GM12864 (cell line): Measurements from ENCODE around the gene MGMT.

Experiments
- DNase-seq: peaks from one replicate; pipeline ENCODE4 v3.0.0-alpha.2; 2011; ENCODE audit warnings: low read depth
- H3K4me3 ChIP-seq: 2 replicates; pipeline ENCODE4 v1.5.1; 2011; ENCODE audit warnings: mild to moderate bottlenecking, low read depth, low read length, control low read depth
- CTCF ChIP-seq: IDR thresholded peaks from 2 replicates; pipeline ENCODE4 v1.5.1; 2011; ENCODE audit warnings: low read depth, mild to moderate bottlenecking, moderate library complexity, low read length, control low read depth, inconsistent platforms; ENCODE audit errors: missing control alignments

The MGMT gene

DNA sequence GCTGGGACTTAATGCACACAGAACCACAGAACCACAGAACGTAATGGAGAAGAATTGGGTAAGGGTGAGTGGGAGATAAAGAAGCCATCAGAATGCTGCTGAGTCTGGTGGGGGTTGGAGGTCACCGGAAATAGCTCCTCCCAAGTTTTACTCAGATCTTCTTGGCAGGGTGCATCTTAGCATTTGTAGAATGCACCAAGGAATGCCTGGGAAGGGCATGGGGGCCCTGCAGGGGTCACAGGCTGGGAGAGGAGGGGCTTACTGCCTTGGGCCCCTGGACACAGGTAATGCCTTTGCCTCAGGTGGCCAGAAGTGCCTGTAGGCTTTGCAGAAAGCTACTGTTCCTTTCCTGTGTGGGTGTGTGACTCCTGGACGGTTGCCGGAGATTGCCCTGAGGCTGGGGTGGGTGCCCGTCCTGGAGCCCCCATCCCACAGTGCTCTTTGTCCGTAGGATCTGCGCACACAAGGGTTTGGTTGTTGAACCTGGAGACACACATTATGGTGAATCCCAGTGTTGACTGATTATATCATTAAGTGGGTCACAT, 55.1 kb downstream of the MGMT start:
- no peak for DNase-seq
- H3K4me3 ChIP-seq = no peak overlapping the region
- TF ChIP-seq CTCF = no peak

DNA sequence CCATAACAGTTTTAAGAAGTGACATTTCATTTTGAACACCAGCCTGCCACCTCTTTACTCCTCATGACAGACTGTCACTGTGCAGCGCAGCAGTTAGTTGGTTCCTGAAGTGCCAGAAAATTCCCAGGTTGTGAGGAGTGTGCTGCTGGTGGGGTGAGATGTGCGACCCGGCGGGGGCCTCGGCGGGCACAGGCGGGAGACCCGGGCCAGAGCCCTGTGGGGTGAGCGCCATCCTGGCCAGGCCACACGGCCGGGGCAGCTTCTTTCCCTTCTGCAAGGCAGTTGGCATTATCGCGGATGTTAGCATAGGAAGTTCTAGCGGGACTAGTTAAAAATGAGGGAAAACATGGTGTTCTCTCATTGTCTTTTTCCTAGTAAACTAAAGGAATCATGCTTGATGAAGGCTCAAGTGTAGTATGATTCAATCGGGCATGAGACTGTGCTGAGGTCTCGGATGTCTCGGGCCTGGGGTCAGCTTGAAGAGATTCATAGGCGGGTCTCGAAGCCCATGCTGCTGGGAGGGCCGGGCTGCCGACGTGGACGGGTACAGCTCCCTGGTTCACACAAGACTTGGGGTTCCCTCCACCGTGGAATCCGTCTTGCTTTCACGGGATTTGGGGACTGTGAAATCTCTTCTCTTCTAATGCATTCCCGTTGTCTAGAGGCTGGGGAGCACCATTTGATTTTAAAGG, 56.1 kb downstream of the MGMT start:
- no peak overlapping the region for H3K4me3 ChIP-seq
- TF ChIP-seq CTCF = no peak
- DNase-seq = no peak

DNA sequence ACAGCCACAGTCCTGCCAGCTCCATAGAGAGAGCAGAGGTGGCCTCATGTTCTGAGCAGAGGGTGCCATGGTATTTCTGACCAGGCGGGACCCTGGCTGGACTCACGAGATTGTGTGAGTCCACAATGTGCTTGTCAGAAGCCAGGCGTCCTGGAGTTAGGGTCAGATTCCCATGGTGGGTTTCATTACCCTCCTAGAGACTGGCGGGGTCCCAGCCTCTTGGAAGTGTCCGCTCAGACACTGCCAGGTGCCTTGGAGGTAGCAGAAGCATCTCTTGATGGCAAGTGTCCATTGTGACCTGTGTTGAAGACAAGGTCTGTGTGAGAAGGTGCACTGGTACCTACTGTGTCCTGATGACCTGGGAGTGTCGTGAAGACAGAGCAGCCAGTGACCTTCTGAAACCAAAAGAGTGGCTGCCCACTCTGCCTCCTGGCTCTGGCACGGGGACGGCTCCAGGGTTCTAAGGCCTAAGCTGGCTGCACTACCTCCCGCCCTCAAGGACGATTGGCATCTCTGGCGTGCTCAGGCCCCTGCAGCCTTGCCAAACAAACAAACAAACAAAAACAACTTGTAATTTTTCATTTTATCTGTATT, 56.8 kb downstream of the MGMT start:
- TF ChIP-seq CTCF = no peak
- no peak overlapping the region for H3K4me3 ChIP-seq
- DNase-seq = no peak

- DNase-seq = no peak
- no peak for TF ChIP-seq CTCF
- H3K4me3 ChIP-seq = no peak overlapping the region
Measured at GRCh38 chr10:129524936-129525335, 57.9 kb downstream of the MGMT start.

- no peak overlapping the region for H3K4me3 ChIP-seq
- TF ChIP-seq CTCF = no peak
- no peak for DNase-seq
Measured at GRCh38 chr10:129525401-129525801, 58.4 kb downstream of the MGMT start.

DNA sequence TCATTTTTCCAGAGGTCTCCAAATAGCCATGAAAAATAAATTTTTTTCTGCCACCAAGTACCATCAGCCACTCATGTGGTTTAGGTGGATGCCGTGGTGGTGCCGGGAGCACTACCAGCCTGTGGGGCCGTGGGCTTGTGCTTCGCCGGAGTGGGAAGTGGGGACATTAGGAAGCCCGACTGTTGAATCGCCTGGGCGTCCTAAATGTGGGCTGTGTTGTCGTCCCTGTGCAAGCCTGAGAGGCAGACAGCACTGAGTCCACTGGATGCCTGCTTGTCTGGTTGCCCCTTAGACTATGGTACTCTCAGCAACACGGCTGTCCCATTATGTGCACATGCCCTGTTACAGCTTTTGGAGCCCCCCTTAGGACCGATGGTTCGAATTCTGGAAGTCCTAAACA, 59.9 kb downstream of the MGMT start:
- no peak for DNase-seq
- no peak for TF ChIP-seq CTCF

GRCh38 chr10:129528376-129528978, 61.4 kb downstream of the MGMT start:
- no peak for TF ChIP-seq CTCF
- no peak for DNase-seq
- no peak overlapping the region for H3K4me3 ChIP-seq

More for the DNA sequence above, 59.9 kb downstream of the MGMT start:
- H3K4me3 ChIP-seq = no peak overlapping the region
